NCI-H2171 (cell line): Measurements from ENCODE around the gene MPV17.
A peak's percentile ranks its signal among the peaks of the same experiment; 100 is the strongest.
"Not testable (repeated sequence)": the region's sequence is repeated elsewhere in the genome, so short reads cannot be mapped to it uniquely, and the experiment has no call there.

Source experiments
- DNase-seq: peaks from one replicate; lab custom pipeline; 2025; lab: John Stamatoyannopoulos, UW

Gene MPV17

GRCh38 chr2:27323596-27324285, 844 bp upstream of the MPV17 start:
- DNase-seq = no peak

- no peak for DNase-seq
Measured at GRCh38 chr2:27322301-27322765, 564 bp downstream of the MPV17 start.

GRCh38 chr2:27320958-27321543, 1.8 kb downstream of the MPV17 start:
- DNase-seq = no peak

GRCh38 chr2:27319839-27320238, 3.1 kb downstream of the MPV17 start:
- DNase-seq = not testable (repeated sequence)

GRCh38 chr2:27316655-27317412, 6.1 kb downstream of the MPV17 start:
- DNase-seq = no peak

GRCh38 chr2:27315122-27315521, 7.8 kb downstream of the MPV17 start:
- no peak for DNase-seq

GRCh38 chr2:27314709-27315108, 8.2 kb downstream of the MPV17 start:
- DNase-seq = no peak

GRCh38 chr2:27313882-27314645, 8.8 kb downstream of the MPV17 start:
- no peak for DNase-seq

- DNase-seq = no peak
Measured at GRCh38 chr2:27312152-27312551, 10.7 kb downstream of the MPV17 start.

- no peak for DNase-seq
Measured at GRCh38 chr2:27309651-27310050, 13.2 kb downstream of the MPV17 start.

GRCh38 chr2:27308359-27308881, 14.5 kb downstream of the MPV17 start, which contains the start of gene UCN:
Gene UCN (minus strand): TSS chr2:27308445. CDS start chr2:27307895, 550 bp downstream.
- peak; percentile 28 for DNase-seq

- peak; percentile 16 for DNase-seq
Measured at GRCh38 chr2:27307545-27308358, 15.1 kb downstream of the MPV17 start.

GRCh38 chr2:27307287-27307544, 15.7 kb downstream of the MPV17 start:
- DNase-seq = no peak

- DNase-seq = peak; percentile 28
Measured at GRCh38 chr2:27306573-27307286, 16.2 kb downstream of the MPV17 start.

- DNase-seq = no peak
Measured at GRCh38 chr2:27306136-27306535, 16.8 kb downstream of the MPV17 start.

- no peak for DNase-seq
Measured at GRCh38 chr2:27305516-27305915, 17.4 kb downstream of the MPV17 start.

GRCh38 chr2:27304488-27305240, 18.2 kb downstream of the MPV17 start:
- DNase-seq = no peak

- DNase-seq = peak; percentile 85
Measured at GRCh38 chr2:27303093-27304025, 19.5 kb downstream of the MPV17 start.

- not testable (repeated sequence) for DNase-seq
Measured at GRCh38 chr2:27300606-27301005, 22.3 kb downstream of the MPV17 start.
